Smooth muscle cell (in vitro differentiated cells): ENCODE measurements around the gene SMNDC1. TPM values are rescaled to one million over a fixed set of nuclear protein-coding genes. Genes with fewer than 3 reads are reported as not detected.

Experiments used
- DNase-seq: peaks from one replicate; lab custom pipeline; 2025; ENCODE audit not compliant: unreplicated experiment; lab: John Stamatoyannopoulos, UW
- H2AFZ ChIP-seq: fragments of 200-600 bp; sonication (generic); 2 replicates; pipeline ENCODE4 v1.6.0; 2016; ENCODE audit warnings: antibody characterized with exemption, low read depth, mild to moderate bottlenecking
- H3F3A ChIP-seq: fragments of 200-600 bp; sonication (generic); 2 replicates; pipeline ENCODE4 v1.6.0; 2017; ENCODE audit warnings: antibody characterized with exemption, low read depth
- H3K27ac ChIP-seq: fragments of 200-600 bp; sonication (generic); 2 replicates; pipeline ENCODE4 v1.5.1; 2016; ENCODE audit warnings: low read depth, mild to moderate bottlenecking
- H3K27me3 ChIP-seq: fragments of 200-600 bp; sonication (generic); 2 replicates; pipeline ENCODE4 v1.6.1; 2016; ENCODE audit warnings: low read depth, mild to moderate bottlenecking
- H3K36me3 ChIP-seq: fragments of 200-600 bp; sonication (generic); 2 replicates; pipeline ENCODE4 v1.5.1; 2016; ENCODE audit warnings: low read depth
- H3K4me1 ChIP-seq: fragments of 200-600 bp; sonication (generic); 2 replicates; pipeline ENCODE4 v1.5.1; 2016; ENCODE audit warnings: low read depth
- H3K4me2 ChIP-seq: fragments of 200-600 bp; sonication (generic); 2 replicates; pipeline ENCODE4 v1.6.0; 2016; ENCODE audit warnings: mild to moderate bottlenecking
- H3K4me3 ChIP-seq: fragments of 200-600 bp; sonication (generic); 2 replicates; pipeline ENCODE4 v1.5.1; 2016; ENCODE audit warnings: mild to moderate bottlenecking
- H3K79me2 ChIP-seq: fragments of 200-600 bp; sonication (generic); 2 replicates; pipeline ENCODE4 v1.6.0; 2016; ENCODE audit warnings: low read depth, mild to moderate bottlenecking
- H3K9ac ChIP-seq: fragments of 200-600 bp; sonication (generic); 2 replicates; pipeline ENCODE4 v1.6.0; 2016; ENCODE audit warnings: low read depth
- H3K9me3 ChIP-seq: fragments of 200-600 bp; sonication (generic); replicated peaks from 2 replicates; pipeline ENCODE4 v1.5.1; 2016; ENCODE audit warnings: low read depth
- H4K20me1 ChIP-seq: fragments of 200-600 bp; sonication (generic); 2 replicates; pipeline ENCODE4 v1.6.0; 2016; ENCODE audit warnings: low read depth
- CTCF ChIP-seq: fragments of 200-600 bp; sonication (generic); IDR thresholded peaks from 2 replicates; pipeline ENCODE4 v1.5.1; 2017; ENCODE audit warnings: borderline replicate concordance, mild to moderate bottlenecking, antibody characterized with exemption; ENCODE audit not compliant: insufficient read depth, poor library complexity, severe bottlenecking
- WGBS: methylation state at CpG from one replicate; pipeline ENCODE4 v1.1.7; 2016; ENCODE audit warnings: low lambda C conversion rate; 5-methylcytosine and 5-hydroxymethylcytosine counted together
- polyA plus RNA-seq: library from polyadenylated mRNA; unstranded; fragments of >200 nt; fragmentation: Nextera tagmentation; extraction: Ambion mirVana; gene quantifications from 2 replicates; pipeline ENCODE4 v1.2.1, GENCODE V29; 2016
- total RNA-seq: library from RNA; depleted of rRNA; stranded (reverse); fragments of >200 nt; gene quantifications from 2 replicates; pipeline ENCODE4 v1.2.3, GENCODE V29; 2014

SMNDC1 gene
- total and polyA plus RNA-seq, 2 experiments from 2014 or later, result 17.7 to 22.2 TPM

- H3K79me2 ChIP-seq, result no peaks in the 10 kb centered on the region
- H4K20me1 ChIP-seq, result no peaks in the 10 kb centered on the region
- peaks cover 5% of the 10 kb centered on the region for H3K27me3 ChIP-seq
- no peak for DNase-seq
- H3K9ac ChIP-seq, result no peak overlapping the region
- H3F3A ChIP-seq, result no peaks in the 10 kb centered on the region
- no peak overlapping the region for H3K4me2 ChIP-seq
- no peak overlapping the region for H3K27ac ChIP-seq
- H3K9me3 ChIP-seq, result no peaks in the 10 kb centered on the region
- H3K4me3 ChIP-seq, result no peak overlapping the region
- TF ChIP-seq CTCF, result no peak
- H2AFZ ChIP-seq, result no peak overlapping the region
- no peaks in the 10 kb centered on the region for H3K36me3 ChIP-seq
- H3K4me1 ChIP-seq, result no peaks in the 10 kb centered on the region
Observed at GRCh38 chr10:110348336-110348735, 43.6 kb upstream of the SMNDC1 start.

DNA sequence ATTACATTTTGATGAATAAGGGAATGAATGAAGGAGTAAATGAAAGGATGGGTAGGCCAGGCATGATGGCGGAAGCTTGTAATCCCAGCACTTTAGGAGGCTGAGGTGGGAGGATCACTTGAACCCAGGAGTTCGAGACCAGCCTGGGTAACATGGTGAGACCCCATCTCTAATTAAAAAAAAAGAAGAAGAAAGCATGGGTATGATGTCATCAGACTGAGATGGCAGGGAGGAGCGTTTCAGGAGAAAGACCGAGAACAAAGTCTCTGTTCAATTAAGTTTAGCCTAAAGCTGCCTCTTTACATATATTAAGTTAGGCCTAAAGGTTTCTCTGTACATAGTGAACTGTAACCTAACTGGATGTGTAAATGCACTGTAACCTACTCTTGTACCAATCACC lies 42.2 kb upstream of the SMNDC1 start:
- no peak for TF ChIP-seq CTCF
- no peak overlapping the region for H3K4me2 ChIP-seq
- H3K27ac ChIP-seq, result no peak overlapping the region
- H3K4me3 ChIP-seq, result no peak overlapping the region
- DNase-seq, result no peak
- no peaks in the 10 kb centered on the region for H3K4me1 ChIP-seq
- H3K27me3 ChIP-seq, result peaks cover 6% of the 10 kb centered on the region
- no peaks in the 10 kb centered on the region for H3F3A ChIP-seq
- H3K9me3 ChIP-seq, result no peaks in the 10 kb centered on the region
- H2AFZ ChIP-seq, result no peak overlapping the region
- 97% methylated on average over 4 of the region's 4 CpGs for WGBS
- H3K9ac ChIP-seq, result no peak overlapping the region
- H3K36me3 ChIP-seq, result no peaks in the 10 kb centered on the region
- H3K79me2 ChIP-seq, result no peaks in the 10 kb centered on the region
- no peaks in the 10 kb centered on the region for H4K20me1 ChIP-seq

DNA sequence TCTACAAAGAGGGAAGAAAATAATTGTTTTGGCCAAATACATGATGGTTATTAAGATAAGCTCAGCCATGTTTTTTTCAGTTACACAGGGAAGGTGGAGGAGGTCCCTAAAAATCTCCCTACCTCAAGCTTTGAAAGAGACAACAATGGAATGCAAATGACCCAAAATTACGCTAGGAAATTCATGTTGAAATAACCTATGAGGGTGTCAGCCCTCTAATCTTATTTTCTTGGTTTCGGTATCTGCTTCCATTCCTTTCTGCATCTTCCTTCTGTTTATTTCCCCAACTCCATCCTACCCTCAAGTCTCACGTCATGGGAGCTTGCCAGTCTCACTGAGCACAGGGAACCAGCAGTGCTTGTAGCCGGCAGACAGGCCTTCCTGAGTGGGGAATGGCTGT lies 40.6 kb upstream of the SMNDC1 start:
- Histone ChIP-seq H3K27ac (no peak overlapping the region), H4K20me1 (no peaks in the 10 kb centered on the region)
- WGBS, result 80% methylated on average over 4 of the region's 4 CpGs

More for the DNA sequence above, 40.6 kb upstream of the SMNDC1 start:
- no peaks in the 10 kb centered on the region for H3K79me2 ChIP-seq
- H3K27me3 ChIP-seq, result peaks cover 11% of the 10 kb centered on the region
- no peaks in the 10 kb centered on the region for H3K4me1 ChIP-seq
- no peaks in the 10 kb centered on the region for H3K36me3 ChIP-seq
- no peak overlapping the region for H3K9ac ChIP-seq
- no peak for TF ChIP-seq CTCF
- H2AFZ ChIP-seq, result no peak overlapping the region
- no peaks in the 10 kb centered on the region for H3F3A ChIP-seq
- no peaks in the 10 kb centered on the region for H3K9me3 ChIP-seq
- no peak for DNase-seq
- H3K4me3 ChIP-seq, result no peak overlapping the region
- no peak overlapping the region for H3K4me2 ChIP-seq
